Trophoblast cell (in vitro differentiated cells and primary cell): ENCODE measurements around the gene GHRHR.
A peak's percentile ranks its signal among the peaks of the same experiment; 100 is the strongest.

Experiments used
- DNase-seq, 2 donors: peaks; one replicate each; pipeline ENCODE4 v3.0.0-alpha.2; 2016
- H2AFZ ChIP-seq: 2 replicates; pipeline ENCODE4 v1.6.1; 2013; ENCODE audit warnings: low read length, moderate library complexity, mild to moderate bottlenecking; ENCODE audit not compliant: insufficient read depth, poor library complexity
- H2AK5ac ChIP-seq: 2 replicates; pipeline ENCODE4 v1.6.1; 2013; ENCODE audit warnings: mild to moderate bottlenecking, low read length
- H2BK120ac ChIP-seq: 2 replicates; pipeline ENCODE4 v1.6.1; 2013; ENCODE audit warnings: low read length, mild to moderate bottlenecking, moderate library complexity; ENCODE audit not compliant: insufficient read depth, poor library complexity
- H2BK12ac ChIP-seq: 2 replicates; pipeline ENCODE4 v1.6.1; 2013; ENCODE audit warnings: mild to moderate bottlenecking, low read length, moderate library complexity
- H2BK5ac ChIP-seq: 2 replicates; pipeline ENCODE4 v1.6.1; 2013; ENCODE audit warnings: low read length, low read depth, moderate library complexity, mild to moderate bottlenecking; ENCODE audit not compliant: poor library complexity
- H3K14ac ChIP-seq: 2 replicates; pipeline ENCODE4 v1.6.1; 2013; ENCODE audit warnings: mild to moderate bottlenecking, low read length
- H3K18ac ChIP-seq: 2 replicates; pipeline ENCODE4 v1.6.1; 2013; ENCODE audit warnings: mild to moderate bottlenecking, low read length
- H3K23ac ChIP-seq: 2 replicates; pipeline ENCODE4 v1.6.1; 2013; ENCODE audit warnings: low read length
- H3K27ac ChIP-seq: 2 replicates; pipeline ENCODE4 v1.5.1; 2013; ENCODE audit warnings: low read depth, mild to moderate bottlenecking, inconsistent platforms, low read length, moderate library complexity
- H3K27me3 ChIP-seq: 2 replicates; pipeline ENCODE4 v1.6.1; 2013; ENCODE audit warnings: inconsistent platforms, mild to moderate bottlenecking, low read length, moderate library complexity; ENCODE audit not compliant: insufficient read depth
- H3K36me3 ChIP-seq, 2 experiments: 1 replicate in 1 of 2; 2 replicates in 1 of 2; pipeline ENCODE4 v1.6.1; 2013; ENCODE audit warnings: low read length in 2 of 2, mild to moderate bottlenecking in 2 of 2, moderate library complexity in 1 of 2; ENCODE audit not compliant: insufficient read depth in 2 of 2, control insufficient read depth in 1 of 2
- H3K4ac ChIP-seq: 2 replicates; pipeline ENCODE4 v1.6.1; 2013; ENCODE audit warnings: low read depth, mild to moderate bottlenecking, low read length, moderate library complexity
- H3K4me1 ChIP-seq, 2 experiments: 1 replicate in 1 of 2; 2 replicates in 1 of 2; pipeline ENCODE4 v1.6.1; 2013; ENCODE audit warnings: low read length in 2 of 2, mild to moderate bottlenecking in 2 of 2, moderate library complexity in 1 of 2; ENCODE audit not compliant: insufficient read depth in 2 of 2, control insufficient read depth in 1 of 2
- H3K4me2 ChIP-seq: 2 replicates; pipeline ENCODE4 v1.6.1; 2013; ENCODE audit warnings: inconsistent platforms, mild to moderate bottlenecking, low read length, moderate library complexity
- H3K4me3 ChIP-seq: 2 replicates; pipeline ENCODE4 v1.5.1; 2013; ENCODE audit warnings: mild to moderate bottlenecking, low read depth, low read length, inconsistent platforms
- H3K79me1 ChIP-seq: one replicate; pipeline ENCODE4 v1.6.1; 2013; ENCODE audit warnings: low read length
- H3K79me2 ChIP-seq: 2 replicates; pipeline ENCODE4 v1.6.1; 2013; ENCODE audit warnings: low read length, mild to moderate bottlenecking; ENCODE audit not compliant: control insufficient read depth, insufficient read depth, poor library complexity
- H3K9ac ChIP-seq: 2 replicates; pipeline ENCODE4 v1.6.1; 2013; ENCODE audit warnings: mild to moderate bottlenecking, low read length
- H3K9me3 ChIP-seq: 2 replicates; pipeline ENCODE4 v1.6.1; 2013; ENCODE audit warnings: low read depth, mild to moderate bottlenecking, control low read depth, inconsistent platforms, low read length; ENCODE audit not compliant: insufficient read depth
- H4K12ac ChIP-seq: 2 replicates; pipeline ENCODE4 v1.6.1; 2013; ENCODE audit warnings: low read depth, mild to moderate bottlenecking, low read length, moderate library complexity
- H4K8ac ChIP-seq: 2 replicates; pipeline ENCODE4 v1.6.1; 2013; ENCODE audit warnings: low read depth, mild to moderate bottlenecking, low read length, moderate library complexity
- H4K91ac ChIP-seq: one replicate; pipeline ENCODE4 v1.6.1; 2013; ENCODE audit warnings: low read depth, mild to moderate bottlenecking, low read length, moderate library complexity
- WGBS: extraction: QIAGEN DNeasy Blood & Tissue Kit; methylation state at CpG from one replicate; pipeline ENCODE4 v1.1.7; 2013; ENCODE audit warnings: missing lambda C conversion rate; ENCODE audit not compliant: insufficient read length, insufficient coverage; ENCODE audit errors: extremely low coverage; 5-methylcytosine and 5-hydroxymethylcytosine counted together

The GHRHR gene

DNA sequence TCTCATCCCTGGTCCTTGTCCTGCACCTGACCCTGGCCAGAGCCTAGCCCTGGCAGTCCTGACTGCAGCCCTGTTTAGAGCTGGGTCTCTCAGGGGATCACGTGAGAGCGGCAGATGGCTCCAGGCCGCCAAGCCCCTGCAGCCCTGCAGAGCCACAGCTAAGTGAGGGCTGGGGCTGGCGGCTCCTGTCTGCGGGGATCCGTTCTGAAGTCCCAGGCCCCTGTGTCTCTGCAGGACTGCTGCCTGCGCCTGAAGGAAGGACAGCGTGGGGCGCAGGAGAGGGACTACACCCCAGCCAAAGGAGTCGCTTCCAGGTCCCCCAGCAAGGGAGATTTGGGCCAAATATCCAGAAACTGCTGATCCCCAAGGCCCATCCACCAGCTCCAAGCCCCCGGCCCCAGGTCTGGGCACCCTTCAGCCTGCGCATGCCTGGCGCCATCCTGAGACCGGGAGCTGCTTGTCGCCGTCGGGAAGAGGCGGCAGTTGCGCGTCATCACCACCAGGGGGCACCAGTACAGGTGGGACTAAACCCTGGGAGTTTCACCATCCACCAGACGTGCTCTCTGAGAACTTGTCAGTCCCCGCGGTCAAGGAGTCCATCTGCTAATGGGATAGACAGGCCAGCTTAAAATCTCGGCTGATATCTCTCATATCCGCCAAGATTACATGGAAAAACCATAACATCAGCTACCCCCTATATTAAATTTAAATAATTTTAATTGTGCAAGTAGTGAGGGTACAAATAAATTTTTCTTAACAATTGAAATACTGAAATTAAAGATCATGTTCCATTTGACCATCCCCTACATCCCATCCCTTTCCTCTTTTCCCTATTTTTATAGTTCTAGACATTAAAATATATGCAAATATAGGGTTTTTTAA lies 25.1 kb upstream of the GHRHR start:
- no peaks in the 10 kb centered on the region for H3K79me2 ChIP-seq
- no peak overlapping the region for H2BK120ac ChIP-seq
- H2BK12ac ChIP-seq = no peak overlapping the region
- H3K9ac ChIP-seq = no peak overlapping the region
- DNase-seq = peak; percentile 75 to 91
- peak overlapping the region; percentile 49 for H3K4me2 ChIP-seq
- no peak overlapping the region for H2AFZ ChIP-seq
- no peaks in the 10 kb centered on the region for H3K27me3 ChIP-seq
- no peak overlapping the region for H4K12ac ChIP-seq
- peak overlapping the region; percentile 8 for H4K91ac ChIP-seq
- H3K14ac ChIP-seq = no peak overlapping the region
- peak overlapping the region; percentile 3 for H4K8ac ChIP-seq
- no CpG with 5 or more reads among the region's 25 CpGs for WGBS
- no peak overlapping the region for H3K4me3 ChIP-seq
- H3K4me1 ChIP-seq = no peaks in the 10 kb centered on the region
- H3K4ac ChIP-seq = no peak overlapping the region
- H3K36me3 ChIP-seq = no peaks in the 10 kb centered on the region
- H3K23ac ChIP-seq = no peak overlapping the region
- H3K9me3 ChIP-seq = no peaks in the 10 kb centered on the region
- H3K79me1 ChIP-seq = peaks cover 2% of the 10 kb centered on the region
- no peak overlapping the region for H3K18ac ChIP-seq
- H2AK5ac ChIP-seq = no peak overlapping the region
- H2BK5ac ChIP-seq = no peak overlapping the region
- no peak overlapping the region for H3K27ac ChIP-seq

DNA sequence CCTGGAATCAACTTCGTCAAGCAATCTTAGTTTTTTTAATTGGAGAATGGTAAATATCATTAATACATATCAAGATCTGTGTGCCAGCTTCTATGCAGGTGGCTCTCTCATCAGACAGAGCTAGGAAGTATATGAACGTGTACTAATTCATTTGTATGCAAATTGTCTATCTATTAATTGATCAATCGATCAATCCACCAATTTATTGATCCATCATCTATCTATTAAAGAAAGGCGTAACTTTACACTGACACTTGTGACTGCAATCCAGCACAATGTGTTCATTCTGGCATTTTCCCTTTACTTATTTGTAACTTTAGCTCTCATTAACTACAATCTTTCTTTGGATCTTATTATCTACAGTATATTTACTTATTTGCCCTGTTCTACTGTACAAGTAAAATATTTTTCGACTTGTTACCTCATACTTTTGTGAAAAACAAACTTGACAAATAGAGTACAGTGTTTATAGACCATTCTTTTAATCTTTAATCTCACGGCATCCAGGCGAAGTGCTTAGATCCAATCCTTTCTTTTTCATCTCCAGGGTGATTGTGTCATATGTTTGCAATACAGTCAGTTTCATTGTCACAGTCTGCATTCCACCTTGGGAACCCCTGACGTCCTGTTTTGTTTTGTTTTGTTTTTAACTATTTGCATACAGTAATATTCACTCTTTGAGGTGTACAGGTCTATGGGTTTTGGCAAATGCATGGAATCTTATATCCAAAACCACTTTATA lies 22.0 kb upstream of the GHRHR start:
- Histone ChIP-seq H4K12ac (no peak overlapping the region), H3K4me3 (no peak overlapping the region), H3K14ac (no peak overlapping the region), H3K4me1 (no peaks in the 10 kb centered on the region), H2BK12ac (no peak overlapping the region), H2BK120ac (no peak overlapping the region), H3K23ac (no peak overlapping the region), H3K18ac (no peak overlapping the region), H2AK5ac (no peak overlapping the region), H3K9me3 (no peaks in the 10 kb centered on the region), H3K9ac (no peak overlapping the region), H3K4me2 (no peak overlapping the region), H3K27me3 (no peaks in the 10 kb centered on the region), H4K91ac (no peak overlapping the region), H3K79me2 (no peaks in the 10 kb centered on the region), H2BK5ac (no peak overlapping the region), H3K4ac (no peak overlapping the region), H3K27ac (no peak overlapping the region), H3K79me1 (no peaks in the 10 kb centered on the region), H3K36me3 (no peaks in the 10 kb centered on the region), H4K8ac (no peak overlapping the region), H2AFZ (no peak overlapping the region)
- no peak for DNase-seq
- no CpG with 5 or more reads among the region's 8 CpGs for whole genome bisulfite sequencing

DNA sequence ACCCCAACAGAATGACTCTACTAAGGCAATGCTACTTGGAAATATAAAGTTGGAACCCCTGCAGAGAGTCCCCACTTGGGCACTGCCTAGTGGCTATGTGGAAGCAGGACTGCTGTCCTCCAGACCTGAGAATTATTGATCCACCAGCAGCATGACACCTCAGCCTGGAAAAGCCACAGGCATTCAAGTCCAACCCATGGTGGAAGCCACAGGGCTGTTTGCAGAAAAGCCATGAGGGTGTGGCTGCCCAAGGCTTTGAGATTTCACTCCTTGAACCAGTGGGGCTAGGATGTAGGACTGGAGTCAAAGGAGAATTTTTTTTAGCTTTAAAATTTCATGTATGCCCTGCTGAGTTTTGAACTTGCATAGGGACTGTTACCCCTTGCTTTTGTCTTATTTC lies 13.6 kb upstream of the GHRHR start:
- H2BK5ac ChIP-seq = no peak overlapping the region
- H3K27me3 ChIP-seq = no peaks in the 10 kb centered on the region
- H3K79me1 ChIP-seq = no peaks in the 10 kb centered on the region
- no peak overlapping the region for H3K23ac ChIP-seq
- H3K14ac ChIP-seq = no peak overlapping the region
- H2BK120ac ChIP-seq = no peak overlapping the region
- H2AK5ac ChIP-seq = no peak overlapping the region
- no peak overlapping the region for H2BK12ac ChIP-seq
- H3K4me1 ChIP-seq = no peaks in the 10 kb centered on the region
- H3K18ac ChIP-seq = no peak overlapping the region
- H3K4ac ChIP-seq = no peak overlapping the region
- H3K36me3 ChIP-seq = no peaks in the 10 kb centered on the region
- no peak overlapping the region for H4K91ac ChIP-seq
- H3K9me3 ChIP-seq = peaks cover 4% of the 10 kb centered on the region
- H3K27ac ChIP-seq = no peak overlapping the region
- H4K12ac ChIP-seq = no peak overlapping the region
- H3K4me2 ChIP-seq = no peak overlapping the region
- H3K9ac ChIP-seq = no peak overlapping the region
- no peak for DNase-seq
- no peaks in the 10 kb centered on the region for H3K79me2 ChIP-seq
- H3K4me3 ChIP-seq = no peak overlapping the region
- no peak overlapping the region for H2AFZ ChIP-seq
- H4K8ac ChIP-seq = no peak overlapping the region

DNA sequence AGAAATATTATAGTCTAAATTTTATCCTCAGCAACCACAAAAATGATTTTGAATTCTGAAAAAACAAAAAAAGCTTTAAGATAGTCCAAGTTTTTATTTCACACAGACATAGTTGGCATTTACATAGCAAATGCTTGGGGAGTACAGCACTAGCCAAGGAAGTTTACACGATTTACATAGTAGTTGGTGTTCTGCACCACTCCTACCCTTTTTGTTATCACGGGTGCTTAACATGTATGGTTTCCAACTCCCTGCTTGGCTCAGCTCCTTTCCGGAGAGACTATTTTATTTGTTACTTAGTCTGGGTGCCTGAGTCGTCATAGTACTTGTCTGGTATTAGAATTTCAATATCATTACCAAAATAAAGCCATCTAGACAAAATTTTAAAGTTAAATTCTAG lies 8.8 kb upstream of the GHRHR start:
- Histone ChIP-seq H3K18ac (no peak overlapping the region), H2BK120ac (no peak overlapping the region), H3K9me3 (peaks cover 4% of the 10 kb centered on the region), H3K14ac (no peak overlapping the region), H3K4ac (no peak overlapping the region), H2AK5ac (no peak overlapping the region), H3K79me2 (no peaks in the 10 kb centered on the region), H3K36me3 (no peaks in the 10 kb centered on the region), H3K27me3 (no peaks in the 10 kb centered on the region), H4K12ac (no peak overlapping the region), H3K4me3 (no peak overlapping the region), H2BK5ac (no peak overlapping the region), H4K8ac (no peak overlapping the region), H3K4me1 (no peaks in the 10 kb centered on the region), H3K9ac (no peak overlapping the region), H3K23ac (no peak overlapping the region), H3K4me2 (no peak overlapping the region), H2BK12ac (no peak overlapping the region), H4K91ac (no peak overlapping the region), H2AFZ (no peak overlapping the region), H3K27ac (no peak overlapping the region), H3K79me1 (no peaks in the 10 kb centered on the region)
- DNase-seq = no peak
- no CpG with 5 or more reads among the region's 4 CpGs for WGBS
